Measurements from ENCODE around the gene RPL22. TPM values are rescaled to one million over a fixed set of nuclear protein-coding genes. Genes with fewer than 3 reads are reported as not detected.
"Not testable (repeated sequence)": the region's sequence is repeated elsewhere in the genome, so short reads cannot be mapped to it uniquely, and the experiment has no call there.

RPL22 gene
- total RNA-seq, 1 experiment from 2014 or later = 112 TPM

DNA sequence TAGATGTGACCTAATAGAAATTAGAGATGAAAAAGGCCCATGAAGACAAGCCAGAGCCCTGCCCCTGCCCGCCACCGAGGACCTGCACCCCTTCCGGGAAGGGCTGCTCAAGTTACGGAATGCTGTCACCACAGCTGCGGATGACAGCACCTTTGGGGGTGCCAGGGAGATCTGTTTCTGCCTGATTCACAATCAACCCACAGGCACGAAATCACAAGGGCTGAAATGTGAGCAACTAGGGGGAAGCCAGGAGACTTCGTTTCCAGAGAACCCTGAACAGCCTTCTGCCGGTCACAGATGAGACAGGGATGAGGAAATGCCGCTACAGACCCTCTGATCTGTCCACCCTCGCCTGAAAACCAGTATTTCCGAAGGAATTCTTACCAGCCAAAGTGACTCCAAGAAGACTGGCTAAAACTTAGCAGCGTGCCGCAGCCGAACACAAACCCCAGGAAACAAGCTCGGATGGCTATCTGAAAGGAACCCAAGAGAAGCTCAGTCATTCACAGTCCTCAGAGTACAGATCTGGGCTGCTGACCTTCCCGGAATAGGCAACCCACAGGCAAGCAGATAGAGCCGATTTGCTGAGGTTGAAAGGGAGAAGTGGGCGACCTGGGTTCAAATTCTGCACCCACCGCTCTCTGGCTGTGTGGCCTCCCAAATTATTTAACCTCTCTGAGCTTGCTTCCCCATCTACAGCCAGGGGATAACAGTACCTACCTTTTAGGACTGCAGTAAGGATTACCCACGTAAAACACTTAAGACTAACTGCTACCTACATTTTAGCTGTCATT, 35.3 kb upstream of the RPL22 start:
- DNase-seq (ENCODE audit: low spot score) = no peak

DNA sequence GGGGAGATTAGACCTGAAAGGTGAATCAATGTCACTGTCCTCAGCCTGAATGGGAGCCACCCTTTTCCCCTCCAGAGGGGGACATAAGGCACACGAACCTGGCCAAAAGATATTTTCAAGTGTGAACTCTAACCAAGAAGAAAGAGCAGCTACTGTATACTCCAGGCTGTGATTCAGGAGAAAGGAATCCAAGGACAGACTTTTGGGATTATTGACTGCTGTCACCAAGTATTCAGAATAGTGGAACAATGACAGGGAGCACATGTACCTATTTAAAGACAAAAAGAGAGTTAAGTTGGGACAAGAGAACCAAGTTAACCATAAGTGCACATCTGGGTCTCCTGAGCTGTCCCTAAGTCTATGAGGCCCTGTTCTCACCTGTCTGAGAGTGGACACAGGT, 34.0 kb upstream of the RPL22 start:
- DNase-seq (ENCODE audit: low spot score) = no peak

DNA sequence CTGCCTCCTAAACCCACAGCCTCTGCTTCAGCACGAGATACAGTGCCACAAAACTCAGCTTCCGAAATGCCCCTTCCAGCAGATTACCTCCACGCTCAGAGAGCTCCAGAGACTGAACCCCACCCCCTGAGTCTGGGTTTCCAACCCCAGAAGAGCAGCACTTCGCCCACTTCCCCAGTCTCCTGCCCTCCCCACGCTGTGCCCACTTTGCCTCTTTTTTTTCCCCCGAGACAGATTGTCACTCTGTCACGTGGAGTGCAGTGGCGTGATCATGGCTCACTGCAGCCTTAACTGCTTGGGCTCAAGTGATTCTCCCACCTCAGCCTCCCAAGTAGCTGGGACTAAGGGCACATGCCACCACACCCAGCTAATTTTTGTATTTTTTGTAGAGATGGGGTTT, 26.3 kb upstream of the RPL22 start:
- DNase-seq (ENCODE audit: low spot score) = no peak

DNA sequence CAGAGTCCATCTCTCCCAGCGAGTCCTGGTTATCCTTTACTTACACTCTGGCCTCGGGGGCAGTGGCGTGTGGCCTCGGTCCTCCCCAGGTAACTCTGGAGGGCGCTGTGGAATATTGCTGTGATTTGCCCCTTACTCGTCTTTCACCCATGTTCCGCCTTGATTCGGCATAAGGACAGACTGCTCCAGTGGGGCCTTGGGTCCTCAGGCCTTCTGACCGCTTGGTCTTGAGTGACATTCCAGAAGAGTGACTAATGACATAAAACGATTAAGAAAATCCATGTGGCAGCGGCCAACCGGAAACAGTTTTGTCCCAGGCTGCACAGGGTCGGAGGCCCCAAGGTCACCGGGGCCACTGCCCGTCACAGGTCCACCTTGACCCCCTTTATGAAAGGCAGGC, 25.3 kb upstream of the RPL22 start:
- peak; percentile 40 for DNase-seq (ENCODE audit: low spot score)

- DNase-seq (ENCODE audit: low spot score) = no peak
Observed at GRCh38 chr1:6223617-6224016, 24.2 kb upstream of the RPL22 start.

GRCh38 chr1:6222636-6223035, 23.2 kb upstream of the RPL22 start:
- DNase-seq (ENCODE audit: low spot score) = peak; percentile 66

- no peak for DNase-seq (ENCODE audit: low spot score)
Observed at GRCh38 chr1:6221210-6221784, 21.9 kb upstream of the RPL22 start.

GRCh38 chr1:6220236-6220635, 20.8 kb upstream of the RPL22 start:
- DNase-seq (ENCODE audit: low spot score) = peak; percentile 18

GRCh38 chr1:6219641-6220040, 20.2 kb upstream of the RPL22 start:
- not testable (repeated sequence) for DNase-seq (ENCODE audit: low spot score)

GRCh38 chr1:6218375-6219164, 19.2 kb upstream of the RPL22 start:
- no peak for DNase-seq (ENCODE audit: low spot score)

GRCh38 chr1:6212193-6212959, 13.0 kb upstream of the RPL22 start:
- DNase-seq (ENCODE audit: low spot score) = no peak

DNA sequence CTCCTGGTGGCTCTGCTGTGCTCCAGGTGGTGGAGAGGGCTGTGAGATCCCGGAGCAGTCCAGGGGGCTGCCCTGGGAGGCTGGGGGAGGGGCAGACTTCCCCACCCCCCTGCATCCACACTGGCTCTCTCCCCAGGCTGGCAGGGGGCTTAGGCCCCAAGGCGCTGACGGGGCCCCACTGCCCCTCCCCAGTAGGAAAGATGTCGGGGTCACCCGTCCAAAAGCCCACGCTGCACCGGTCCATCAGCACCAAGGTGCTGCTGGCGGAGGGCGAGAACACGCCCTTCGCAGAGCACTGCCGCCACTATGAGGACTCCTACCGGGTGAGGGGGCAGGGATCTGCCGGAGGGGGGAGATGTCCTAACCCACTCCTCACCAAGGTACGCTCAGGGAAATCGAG, 12.3 kb upstream of the RPL22 start:
- DNase-seq (ENCODE audit: low spot score) = no peak

GRCh38 chr1:6210591-6211355, 11.4 kb upstream of the RPL22 start:
- DNase-seq (ENCODE audit: low spot score) = no peak

DNA sequence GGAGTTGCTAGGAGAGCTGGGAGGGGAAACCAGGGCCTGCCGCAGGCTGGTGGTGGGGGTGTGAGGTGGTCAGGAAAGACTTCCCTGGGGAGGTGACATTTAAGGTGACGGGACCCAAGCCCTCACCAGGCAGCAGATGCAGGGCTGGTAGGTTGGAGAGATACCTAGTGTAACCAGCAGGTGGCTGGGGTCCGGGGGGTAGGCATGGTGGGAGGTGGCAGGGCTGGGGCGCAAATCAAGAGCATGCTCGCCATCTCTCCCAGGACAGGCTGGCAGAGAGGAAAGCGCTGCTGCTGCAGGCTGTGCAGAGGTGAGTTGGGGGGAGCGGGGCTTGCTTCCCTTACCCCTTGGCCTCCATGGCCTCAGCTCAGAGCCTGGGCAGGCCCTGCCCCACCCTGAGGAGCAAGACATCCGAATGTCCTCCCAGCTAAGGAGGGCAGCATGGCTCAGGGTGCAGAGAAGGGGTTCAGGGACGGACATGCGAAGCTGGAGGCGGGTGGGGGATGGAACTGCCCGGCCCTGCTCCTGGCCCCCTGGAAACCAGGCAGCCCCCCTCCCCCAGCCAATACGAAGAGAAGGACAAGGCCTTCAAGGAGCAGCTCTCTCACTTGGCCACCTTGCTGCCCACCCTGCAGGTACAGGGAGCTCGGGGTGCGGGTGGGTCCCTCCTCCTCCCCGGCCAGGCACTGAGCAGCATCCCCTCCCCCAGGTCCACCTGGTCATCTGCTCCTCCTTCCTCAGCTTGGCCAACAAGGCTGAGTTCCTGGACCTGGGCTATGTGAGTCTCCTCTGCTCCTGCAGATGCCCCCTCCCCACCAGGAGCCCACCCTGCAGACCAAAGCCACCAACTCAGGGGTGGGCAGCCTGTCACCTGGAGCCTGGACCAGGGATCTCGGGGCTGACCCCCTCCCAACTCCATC, 10.5 kb upstream of the RPL22 start:
- DNase-seq (ENCODE audit: low spot score) = no peak

DNA sequence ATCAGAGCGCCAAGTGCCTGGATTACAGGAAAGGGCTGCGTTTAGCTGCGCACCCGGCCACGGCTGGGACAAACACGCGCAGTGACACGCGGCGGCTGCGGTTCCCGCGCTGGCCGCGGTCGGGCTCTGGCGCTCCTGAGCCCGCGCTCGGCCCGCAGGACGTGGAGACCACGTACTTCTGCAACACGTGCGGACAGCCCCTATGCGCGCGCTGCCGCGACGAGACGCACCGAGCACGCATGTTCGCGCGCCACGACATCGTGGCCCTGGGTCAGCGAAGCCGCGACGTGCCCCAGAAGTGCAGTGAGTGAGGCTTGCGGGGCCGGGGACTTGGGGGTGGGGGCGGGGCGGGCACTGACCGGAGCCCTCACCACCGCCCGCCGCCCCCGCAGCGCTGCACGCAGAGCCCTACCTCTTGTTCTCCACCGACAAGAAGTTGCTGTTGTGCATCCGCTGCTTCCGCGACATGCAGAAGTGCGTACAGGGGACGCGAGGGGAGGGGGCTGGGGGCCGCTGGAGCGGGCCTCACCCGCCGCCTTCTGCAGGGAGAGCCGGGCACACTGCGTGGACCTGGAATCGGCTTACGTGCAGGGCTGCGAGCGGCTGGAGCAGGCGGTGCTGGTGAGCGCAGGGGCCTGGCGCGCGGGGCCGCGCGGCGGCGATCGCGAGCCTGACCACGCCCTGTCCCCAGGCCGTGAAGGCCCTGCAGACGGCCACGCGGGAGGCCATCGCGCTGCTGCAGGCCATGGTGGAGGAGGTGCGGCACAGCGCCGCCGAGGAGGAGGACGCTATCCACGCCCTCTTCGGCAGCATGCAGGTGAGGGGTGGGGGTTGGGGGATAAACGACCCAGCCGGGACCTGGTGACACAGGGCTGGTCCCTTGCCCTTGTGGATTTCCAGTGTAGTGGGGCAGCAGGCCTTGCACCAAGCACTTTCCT, 9.6 kb upstream of the RPL22 start:
- no peak for DNase-seq (ENCODE audit: low spot score)

GRCh38 chr1:6207921-6208320, 8.5 kb upstream of the RPL22 start:
- no peak for DNase-seq (ENCODE audit: low spot score)

DNA sequence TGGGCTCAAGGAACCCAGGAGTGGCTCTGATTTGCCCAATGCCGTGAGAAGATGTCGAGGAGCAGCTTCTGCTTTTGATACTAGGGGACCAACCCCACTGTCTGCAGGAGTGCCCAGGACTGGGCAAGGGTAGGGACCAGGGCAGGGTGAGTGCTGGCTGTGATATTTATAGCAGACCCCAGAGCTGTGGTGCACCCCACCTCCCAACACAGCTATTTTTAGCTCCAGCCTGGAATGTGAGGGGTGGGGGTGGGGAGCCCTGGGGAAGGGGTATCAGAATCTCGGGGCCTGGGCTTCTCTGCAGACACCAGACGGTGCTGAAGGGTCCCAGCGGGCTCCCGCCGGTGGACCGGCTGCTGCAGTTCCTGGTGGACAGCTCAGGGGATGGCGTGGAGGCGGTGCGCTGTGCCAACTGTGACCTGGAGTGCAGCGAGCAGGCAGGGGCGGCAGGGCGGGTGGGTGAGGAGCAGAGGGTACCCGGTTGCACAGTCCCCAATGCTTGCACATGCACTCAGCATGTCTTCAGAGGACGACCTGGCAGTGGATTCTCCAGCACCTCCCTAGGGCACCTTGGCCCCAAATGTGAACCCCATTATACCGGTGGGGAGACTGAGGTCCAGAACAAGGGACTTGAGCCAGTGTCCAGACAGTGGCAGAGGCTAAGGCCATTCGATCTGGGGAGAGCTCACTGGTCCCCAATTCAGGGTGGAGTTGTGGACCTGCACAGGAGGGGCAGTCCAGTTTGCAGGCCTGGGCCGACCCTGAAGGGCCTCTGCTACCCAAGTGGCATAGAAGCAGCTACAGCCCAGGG, 7.9 kb upstream of the RPL22 start:
- no peak for DNase-seq (ENCODE audit: low spot score)

DNA sequence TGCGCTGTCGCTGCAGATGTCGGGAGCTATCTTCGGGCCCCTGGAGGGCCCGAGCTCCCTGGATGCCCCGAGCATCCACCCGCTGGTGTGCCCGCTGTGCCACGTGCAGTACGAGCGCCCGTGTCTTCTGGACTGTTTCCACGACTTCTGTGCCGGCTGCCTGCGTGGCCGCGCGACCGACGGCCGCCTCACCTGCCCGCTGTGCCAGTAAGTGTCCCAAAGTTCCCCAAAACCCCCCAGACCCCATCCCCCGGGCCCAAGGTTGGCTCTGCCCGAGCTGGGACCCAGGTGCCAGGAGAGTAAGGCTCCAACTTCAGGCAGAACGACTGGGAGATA, 7.1 kb upstream of the RPL22 start:
- no peak for DNase-seq (ENCODE audit: low spot score)

Data from A172 (cell line).